H1 (cell line): ENCODE data around the gene PDE8B. TPM values are rescaled to one million over a fixed set of nuclear protein-coding genes. Genes with fewer than 3 reads are reported as not detected.

Source experiments
- CTCF ChIA-PET: fragments of 300-600 bp; sonication (Branson Sonifier 250); formaldehyde crosslinking; loops from one replicate; lab custom pipeline; 2021; ENCODE audit not compliant: partially characterized antibody; lab: Charles Lee
- POLR2A ChIA-PET: fragments of 300-600 bp; sonication (Branson Sonifier 250); formaldehyde crosslinking; loops from one replicate; lab custom pipeline; 2021; ENCODE audit warnings: inconsistent platforms; ENCODE audit not compliant: partially characterized antibody; lab: Charles Lee
- DNase-seq, 2 experiments: peaks; one replicate each; pipeline versions ENCODE4 v3.0.0 to v3.0.0-alpha.2; 2010 to 2022; ENCODE audit warnings: low spot score in 2 of 2, low read depth in 1 of 2, mixed read lengths in 1 of 2
- FAIRE-seq: peaks from 2 replicates; lab custom pipeline; 2011; peaks lifted over from hg19 to GRCh38; lab: Jason Lieb, UNC
- H2AFZ ChIP-seq: 2 replicates; pipeline ENCODE4 v1.8.1; 2012; ENCODE audit warnings: low read length, inconsistent platforms
- H2AK5ac ChIP-seq: 2 replicates; pipeline ENCODE4 v1.6.1; 2013; ENCODE audit warnings: low read depth, low read length
- H2BK120ac ChIP-seq: replicated peaks from 2 replicates; pipeline ENCODE3; 2013; ENCODE audit warnings: low read depth, low read length, inconsistent platforms
- H2BK12ac ChIP-seq: 2 replicates; pipeline ENCODE4 v1.6.1; 2013; ENCODE audit warnings: low read depth, low read length
- H2BK15ac ChIP-seq: 2 replicates; pipeline ENCODE4 v1.6.1; 2013; ENCODE audit warnings: low read length
- H2BK20ac ChIP-seq: 2 replicates; pipeline ENCODE4 v1.6.1; 2013; ENCODE audit warnings: low read length
- H2BK5ac ChIP-seq: 2 replicates; pipeline ENCODE4 v1.6.1; 2013; ENCODE audit warnings: low read depth, low read length
- H3K14ac ChIP-seq: 2 replicates; pipeline ENCODE4 v1.6.1; 2013; ENCODE audit warnings: inconsistent platforms; ENCODE audit not compliant: insufficient read length
- H3K18ac ChIP-seq: 2 replicates; pipeline ENCODE4 v1.6.1; 2013; ENCODE audit warnings: low read length; ENCODE audit errors: extremely low read depth
- H3K23ac ChIP-seq: 2 replicates; pipeline ENCODE4 v1.6.1; 2013; ENCODE audit warnings: inconsistent platforms; ENCODE audit not compliant: insufficient read length
- H3K23me2 ChIP-seq: 2 replicates; pipeline ENCODE4 v1.6.1; 2013; ENCODE audit warnings: low read depth, low read length
- H3K27ac ChIP-seq: 2 replicates; pipeline ENCODE4 v1.6.1; 2011; ENCODE audit warnings: low read depth, low read length, inconsistent platforms
- H3K27me3 ChIP-seq, 4 experiments: replicated peaks in 1 of 4; 1 replicate in 1 of 4; 2 replicates in 3 of 4; pipeline versions ENCODE4 v1.6.1 to v1.8.1; 2011 to 2013; ENCODE audit warnings: low read length in 3 of 4, mild to moderate bottlenecking in 3 of 4, inconsistent platforms in 2 of 4, mixed read lengths in 2 of 4, moderate library complexity in 1 of 4; ENCODE audit not compliant: control insufficient read depth in 3 of 4, insufficient read depth in 3 of 4; ENCODE audit errors: extremely low read depth in 1 of 4
- H3K36me3 ChIP-seq, 4 experiments: 2 replicates each; pipeline versions ENCODE4 v1.6.1 to v1.8.1; 2011 to 2013; ENCODE audit warnings: mild to moderate bottlenecking in 4 of 4, low read length in 3 of 4, moderate library complexity in 2 of 4, control low read depth in 1 of 4, inconsistent platforms in 1 of 4; ENCODE audit not compliant: insufficient read depth in 4 of 4, control insufficient read depth in 2 of 4
- H3K4ac ChIP-seq: replicated peaks from 2 replicates; pipeline ENCODE3; 2013; ENCODE audit warnings: low read length, low read depth, mixed read lengths, inconsistent platforms; ENCODE audit not compliant: insufficient read length
- H3K4me1 ChIP-seq, 4 experiments: replicated peaks in 1 of 4; 1 replicate in 1 of 4; 2 replicates in 3 of 4; pipeline versions ENCODE4 v1.6.1 to v1.8.1; 2011 to 2013; ENCODE audit warnings: low read length in 3 of 4, inconsistent platforms in 2 of 4, mixed read lengths in 1 of 4; ENCODE audit not compliant: insufficient read depth in 4 of 4, control insufficient read depth in 3 of 4
- H3K4me2 ChIP-seq, 2 experiments: 2 replicates each; pipeline versions ENCODE4 v1.6.1 to v1.8.1; 2011 to 2013; ENCODE audit warnings: low read depth in 2 of 2, low read length in 2 of 2, control low read depth in 1 of 2, inconsistent platforms in 1 of 2, mild to moderate bottlenecking in 1 of 2; ENCODE audit not compliant: insufficient read depth in 1 of 2
- H3K4me3 ChIP-seq, 4 experiments: fragments of 200-600, 300-600 bp in 1 of 4; sonication (generic), shearing (Covaris generic), sonication (Bioruptor Twin) in 1 of 4; 2 replicates each; pipeline versions ENCODE4 v1.5.1 to v1.8.1; 2011 to 2016; ENCODE audit warnings: low read length in 4 of 4, low read depth in 3 of 4, control low read depth in 2 of 4, inconsistent platforms in 2 of 4, mild to moderate bottlenecking in 2 of 4, mixed read lengths in 1 of 4, moderate library complexity in 1 of 4; ENCODE audit not compliant: insufficient read depth in 2 of 4; ENCODE audit errors: extremely low read depth in 1 of 4
- H3K56ac ChIP-seq: replicated peaks from 2 replicates; pipeline ENCODE3; 2013; ENCODE audit warnings: low read depth, mild to moderate bottlenecking, mixed read lengths, low read length, inconsistent platforms; ENCODE audit not compliant: insufficient read length
- H3K79me1 ChIP-seq: 2 replicates; pipeline ENCODE4 v1.6.1; 2013; ENCODE audit warnings: low read depth, low read length, control low read depth
- H3K79me2 ChIP-seq, 2 experiments: 2 replicates each; pipeline versions ENCODE4 v1.6.1 to v1.8.1; 2012 to 2013; ENCODE audit warnings: low read length in 2 of 2, mild to moderate bottlenecking in 2 of 2, inconsistent platforms in 1 of 2; ENCODE audit not compliant: insufficient read depth in 2 of 2, control insufficient read depth in 1 of 2
- H3K9ac ChIP-seq, 4 experiments: replicated peaks in 1 of 4; 1 replicate in 1 of 4; 2 replicates in 3 of 4; pipeline versions ENCODE4 v1.6.1 to v1.8.1; 2011 to 2013; ENCODE audit warnings: low read depth in 3 of 4, low read length in 3 of 4, control low read depth in 2 of 4, mild to moderate bottlenecking in 2 of 4, moderate library complexity in 2 of 4, inconsistent platforms in 1 of 4; ENCODE audit errors: extremely low read depth in 1 of 4
- H3K9me3 ChIP-seq, 2 experiments: 2 replicates each; pipeline versions ENCODE4 v1.6.1 to v1.8.1; 2012 to 2013; ENCODE audit warnings: mild to moderate bottlenecking in 2 of 2, moderate library complexity in 2 of 2, control low read depth in 1 of 2, inconsistent platforms in 1 of 2, low read depth in 1 of 2, low read length in 1 of 2, mixed read lengths in 1 of 2; ENCODE audit not compliant: insufficient read depth in 2 of 2
- H4K20me1 ChIP-seq, 2 experiments: replicated peaks in 1 of 2; 2 replicates each; pipeline versions ENCODE3 to v1.8.1; 2011 to 2013; ENCODE audit warnings: inconsistent platforms in 2 of 2, low read length in 2 of 2, mild to moderate bottlenecking in 1 of 2; ENCODE audit not compliant: insufficient read depth in 2 of 2, control insufficient read depth in 1 of 2
- H4K5ac ChIP-seq: 2 replicates; pipeline ENCODE4 v1.6.1; 2013; ENCODE audit warnings: low read length, low read depth, mixed read lengths, inconsistent platforms; ENCODE audit not compliant: insufficient read length
- H4K8ac ChIP-seq: 2 replicates; pipeline ENCODE4 v1.8.0; 2013; ENCODE audit warnings: mild to moderate bottlenecking, moderate library complexity, low read length, inconsistent platforms; ENCODE audit not compliant: insufficient read depth; ENCODE audit errors: extremely low read depth
- H4K91ac ChIP-seq: replicated peaks from 2 replicates; pipeline ENCODE3; 2013; ENCODE audit warnings: low read length, mixed read lengths, inconsistent platforms; ENCODE audit not compliant: insufficient read length
- ATF3 ChIP-seq: IDR thresholded peaks from 2 replicates; pipeline ENCODE4 v1.6.1; 2011; ENCODE audit warnings: low read depth, mild to moderate bottlenecking, low read length; ENCODE audit not compliant: insufficient read depth
- BACH1 ChIP-seq: IDR thresholded peaks from 2 replicates; pipeline ENCODE4 v1.6.1; 2012; ENCODE audit warnings: low read length, improper control_type of control experiment
- EP300 ChIP-seq, 2 experiments: IDR thresholded peaks; 1 replicate in 1 of 2; 2 replicates in 1 of 2; pipeline ENCODE4 v1.6.1; 2011 to 2012; ENCODE audit warnings: low read depth in 2 of 2, low read length in 2 of 2, mild to moderate bottlenecking in 2 of 2, borderline replicate concordance in 1 of 2, inconsistent platforms in 1 of 2, moderate library complexity in 1 of 2
- FOSL1 ChIP-seq: IDR thresholded peaks from 2 replicates; pipeline ENCODE4 v1.6.1; 2011; ENCODE audit warnings: mild to moderate bottlenecking, low read depth, low read length, moderate library complexity; ENCODE audit not compliant: insufficient read depth
- KDM1A ChIP-seq: fragments of 200-600, 300-600 bp; sonication (generic); IDR thresholded peaks from 2 replicates; pipeline ENCODE4 v1.7.1; 2016; ENCODE audit warnings: mild to moderate bottlenecking, low read length, borderline replicate concordance
- MAFK ChIP-seq: IDR thresholded peaks from 2 replicates; pipeline ENCODE4 v1.6.1; 2012; ENCODE audit warnings: low read depth, mild to moderate bottlenecking, improper control_type of control experiment, low read length
- NANOG ChIP-seq: IDR thresholded peaks from 2 replicates; pipeline ENCODE4 v1.6.1; 2011; ENCODE audit warnings: low read length, low read depth, mild to moderate bottlenecking, inconsistent platforms; ENCODE audit not compliant: insufficient read depth, poor library complexity, severe bottlenecking
- POU5F1 ChIP-seq: IDR thresholded peaks from 2 replicates; pipeline ENCODE4 v1.6.1; 2011; ENCODE audit warnings: low read depth, mild to moderate bottlenecking, low read length, moderate library complexity
- RAD21 ChIP-seq, 2 experiments: IDR thresholded peaks in 1 of 2; conservative IDR thresholded peaks in 1 of 2; 2 replicates each; pipeline ENCODE4 v1.6.1; 2011; ENCODE audit warnings: low read depth in 2 of 2, low read length in 2 of 2, improper control_type of control experiment in 1 of 2, inconsistent platforms in 1 of 2, mild to moderate bottlenecking in 1 of 2, moderate library complexity in 1 of 2
- RFX5 ChIP-seq: IDR thresholded peaks from 2 replicates; pipeline ENCODE4 v1.6.1; 2011; ENCODE audit warnings: low read depth, low read length, improper control_type of control experiment, borderline replicate concordance
- RXRA ChIP-seq: IDR thresholded peaks from 2 replicates; pipeline ENCODE4 v1.6.1; 2011; ENCODE audit warnings: low read depth, mild to moderate bottlenecking, low read length, moderate library complexity; ENCODE audit not compliant: insufficient read depth
- SP1 ChIP-seq: IDR thresholded peaks from 2 replicates; pipeline ENCODE4 v1.6.1; 2011; ENCODE audit warnings: low read depth, low read length
- SP4 ChIP-seq: IDR thresholded peaks from 2 replicates; pipeline ENCODE4 v1.6.1; 2012; ENCODE audit warnings: low read length, inconsistent platforms
- TEAD4 ChIP-seq: IDR thresholded peaks from 2 replicates; pipeline ENCODE4 v1.6.1; 2012; ENCODE audit warnings: low read depth, low read length, inconsistent platforms, mixed read lengths
- WGBS, 2 experiments: shearing (Covaris generic) in 1 of 2; methylation state at CpG; one replicate each; pipeline versions ENCODE4 v1.1.6 to v1.1.7; 2013 to 2015; ENCODE audit warnings: low lambda C conversion rate in 2 of 2, mixed read lengths in 2 of 2, inconsistent platforms in 1 of 2, low coverage in 1 of 2, missing lambda C conversion rate in 1 of 2; ENCODE audit not compliant: insufficient replicate concordance in 2 of 2, insufficient coverage in 1 of 2, insufficient read length in 1 of 2; ENCODE audit errors: extremely low coverage in 1 of 2, missing lambda C conversion rate in 1 of 2; 5-methylcytosine and 5-hydroxymethylcytosine counted together
- polyA plus RNA-seq, 7 experiments: library from polyadenylated mRNA; depleted of rRNA in 3 of 7; stranded (reverse) in 5 of 7; unstranded in 2 of 7; fragments of >200 nt in 5 of 7; fragments of 200-250 nt in 2 of 7; gene quantifications; 1 replicate in 5 of 7; 2 replicates in 1 of 7; 4 replicates in 1 of 7; pipeline versions ENCODE4 v1.2.1 to v1.2.3, GENCODE V29; 2011 to 2013; ENCODE audit warnings: missing spikeins in 2 of 7, mixed read lengths in 2 of 7
- total RNA-seq: library from RNA; stranded (reverse); fragmentation: NEBNext Ultra II Directional; extraction: Animal tissue kit (Norgen Biotek cat#: 25700); gene quantifications from 2 replicates; pipeline ENCODE4 v1.2.1, GENCODE V29; 2021

Gene PDE8B
- total and polyA plus RNA-seq, 2 of the 8 experiments (the other 6 are each of a cell fraction or from before 2014, with no cell fraction given) = 0.32 to 1.1 TPM

- Histone ChIP-seq H2AFZ (no peak overlapping the region), H3K27ac (no peak overlapping the region), H4K8ac (no peak overlapping the region), H3K14ac (no peak overlapping the region), H2AK5ac (no peak overlapping the region), H3K23me2 (no peaks in the 10 kb centered on the region), H3K4ac (no peak overlapping the region), H4K20me1 (peaks cover 0 to 1% of the 10 kb centered on the region in 2 experiments), H2BK12ac (no peak overlapping the region), H4K91ac (no peak overlapping the region), H2BK15ac (no peak overlapping the region), H2BK120ac (no peak overlapping the region), H3K36me3 (peaks cover 0 to 19% (median 10%) of the 10 kb centered on the region in 4 experiments; a peak in 6 of 8 replicates), H3K18ac (no peak overlapping the region), H3K27me3 (no peaks in the 10 kb centered on the region), H4K5ac (no peak overlapping the region), H2BK5ac (no peak overlapping the region), H3K79me1 (no peaks in the 10 kb centered on the region), H3K4me2 (no peak overlapping the region), H3K9me3 (no peaks in the 10 kb centered on the region), H3K9ac (no peak overlapping the region), H2BK20ac (no peak overlapping the region), H3K56ac (no peak overlapping the region), H3K4me1 (no peaks in the 10 kb centered on the region), H3K79me2 (no peaks in the 10 kb centered on the region), H3K23ac (no peak overlapping the region), H3K4me3 (no peak overlapping the region)
- no peak for FAIRE-seq
- no peak for DNase-seq
- ChIA-PET POLR2A (no interaction called here), CTCF (interaction anchor here (0.6 to 0.7 kb wide), 2 partner anchors 36 to 314 kb away, joined by 3 to 4 read pairs; no protein-coding TSS in a partner anchor)
- 89% methylated on average over 1 of the region's 1 CpG; no CpG with 5 or more reads in 1 of the 2 experiments for WGBS, 2 experiments
- TF ChIP-seq RFX5 (no peak), KDM1A (no peak), TEAD4 (no peak), FOSL1 (no peak), POU5F1 (no peak), RAD21 (IDR thresholded peaks at IDR 0.05 in 1 of 2, conservative IDR thresholded peaks at IDR 0.05 in 1 of 2; ENCODE audit: low read depth in 2 of 2, low read length in 2 of 2) (no peak), BACH1 (no peak), RXRA (no peak), EP300 (IDR thresholded peaks at IDR 0.05; ENCODE audit: borderline replicate concordance in 1 of 2, low read depth in 2 of 2, low read length in 2 of 2) (no peak), MAFK (no peak), SP4 (no peak), SP1 (no peak), ATF3 (no peak), NANOG (no peak)
Measured at GRCh38 chr5:77448831-77449230, 238.4 kb downstream of the PDE8B start.
